C4-2B (cell line): Measurements from ENCODE around the gene WDR90.

ENCODE experiments used
- ZFX ChIP-seq: fragments of 450-650 bp; IDR thresholded peaks from 2 replicates; pipeline ENCODE4 v1.6.1; 2017
- TF ChIP-seq, protein P1 (sequence below): fragments of 450-650 bp; conservative IDR thresholded peaks from 2 replicates; pipeline ENCODE4 v1.5.1; 2017; ENCODE audit warnings: mild to moderate bottlenecking

DNA sequence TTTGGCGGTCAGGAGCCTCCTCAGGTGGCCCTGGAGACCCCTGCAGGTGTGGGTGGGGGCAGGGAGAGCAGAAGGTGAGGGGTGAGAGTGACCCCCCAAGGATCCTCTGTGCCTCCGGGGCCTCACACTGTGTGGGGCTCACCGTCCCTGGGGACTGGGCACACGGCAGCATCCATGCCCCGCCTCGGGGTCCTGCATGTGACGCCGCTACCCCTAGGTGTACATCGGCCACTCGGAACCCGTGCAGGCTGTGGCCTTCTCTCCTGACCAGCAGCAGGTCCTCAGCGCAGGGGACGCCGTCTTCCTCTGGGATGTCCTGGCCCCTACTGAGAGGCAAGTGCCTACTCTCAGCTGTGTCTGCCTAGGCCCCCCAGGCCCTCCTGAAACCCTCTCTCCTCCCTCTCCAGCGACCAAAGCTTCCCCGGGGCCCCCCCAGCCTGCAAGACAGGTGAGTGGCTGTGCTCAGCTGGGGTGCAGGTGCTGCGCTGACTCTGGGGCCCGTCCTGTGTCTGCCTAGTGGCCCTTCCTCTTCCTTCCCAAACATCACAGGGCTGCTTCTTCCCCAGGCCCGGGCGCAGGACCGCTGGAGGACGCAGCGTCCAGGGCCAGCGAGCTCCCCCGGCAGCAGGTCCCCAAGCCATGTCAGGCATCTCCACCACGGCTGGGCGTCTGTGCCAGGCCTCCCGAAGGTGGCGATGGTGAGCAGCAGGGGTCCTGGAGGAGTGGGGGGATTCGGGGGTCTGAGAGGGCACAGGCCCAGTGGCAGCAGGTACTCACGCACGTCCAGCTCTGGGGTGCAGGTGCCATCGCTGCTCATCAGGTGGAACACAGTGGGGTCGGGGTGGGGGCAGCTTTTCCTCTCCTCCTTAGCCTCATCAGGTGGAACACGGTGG lies 9.8 kb downstream of the WDR90 start:
- TF ChIP-seq, protein P1, sequence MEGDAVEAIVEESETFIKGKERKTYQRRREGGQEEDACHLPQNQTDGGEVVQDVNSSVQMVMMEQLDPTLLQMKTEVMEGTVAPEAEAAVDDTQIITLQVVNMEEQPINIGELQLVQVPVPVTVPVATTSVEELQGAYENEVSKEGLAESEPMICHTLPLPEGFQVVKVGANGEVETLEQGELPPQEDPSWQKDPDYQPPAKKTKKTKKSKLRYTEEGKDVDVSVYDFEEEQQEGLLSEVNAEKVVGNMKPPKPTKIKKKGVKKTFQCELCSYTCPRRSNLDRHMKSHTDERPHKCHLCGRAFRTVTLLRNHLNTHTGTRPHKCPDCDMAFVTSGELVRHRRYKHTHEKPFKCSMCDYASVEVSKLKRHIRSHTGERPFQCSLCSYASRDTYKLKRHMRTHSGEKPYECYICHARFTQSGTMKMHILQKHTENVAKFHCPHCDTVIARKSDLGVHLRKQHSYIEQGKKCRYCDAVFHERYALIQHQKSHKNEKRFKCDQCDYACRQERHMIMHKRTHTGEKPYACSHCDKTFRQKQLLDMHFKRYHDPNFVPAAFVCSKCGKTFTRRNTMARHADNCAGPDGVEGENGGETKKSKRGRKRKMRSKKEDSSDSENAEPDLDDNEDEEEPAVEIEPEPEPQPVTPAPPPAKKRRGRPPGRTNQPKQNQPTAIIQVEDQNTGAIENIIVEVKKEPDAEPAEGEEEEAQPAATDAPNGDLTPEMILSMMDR, result no peak; the same call in 1 of the 2 replicates
- no peak for TF ChIP-seq ZFX
